Heart left ventricle (tissue), 13 donors: ENCODE measurements around the gene SFRP5.

Experiments
- POLR2A ChIP-seq, 2 donors: fragments of 450-650 bp; IDR thresholded peaks; one replicate each; pipeline ENCODE4 v1.6.1; 2017; ENCODE audit warnings: antibody characterized with exemption in 2 of 2, mild to moderate bottlenecking in 2 of 2, moderate library complexity in 2 of 2
- TF ChIP-seq, protein P1 (sequence below), 12 donors: fragments of 200-600 bp; sonication (generic) in 4 of 12; IDR thresholded peaks; one replicate each; pipeline versions ENCODE4 v1.5.0 to v1.8.0; 2018 to 2022; ENCODE audit warnings: antibody characterized with exemption in 12 of 12, mild to moderate bottlenecking in 5 of 12
- donor health status: ischemic (EF 13 %, LVEDD 7.1; RV severe dilation, severe dysfunction).
- donor health status: DM: no; HTN: yes; CAD: no.
- donor health status: DM: no; HTN: no; CAD: no.
- donor health status: ischemic (EF 25% LVEDD 6.9; RV normal size, moderate dysfunction).
- donor health status: ischemic (EF 25% LVEDD 5.7; RV mildly dilated, moderate dysfunction).
- donor health status: ischemic (EF 35%, LVEDD 5.7; RV mildly dilated, moderate dysfunction).
- donor health status: nonischemic (EF 11% LVEDD 7.7; RV severe dilation, severe dysfunction).
- donor health status: DM: yes; HTN: yes; CAD: no.
- donor health status: PGD.
- donor health status: ischemic (EF 29% LVEDD 5.4; RV normal size, mild dysfunction).
- donor health status: nonischemic (EF 23%, LVEDD 6.1; RV moderate dilation, normal function).

DNA sequence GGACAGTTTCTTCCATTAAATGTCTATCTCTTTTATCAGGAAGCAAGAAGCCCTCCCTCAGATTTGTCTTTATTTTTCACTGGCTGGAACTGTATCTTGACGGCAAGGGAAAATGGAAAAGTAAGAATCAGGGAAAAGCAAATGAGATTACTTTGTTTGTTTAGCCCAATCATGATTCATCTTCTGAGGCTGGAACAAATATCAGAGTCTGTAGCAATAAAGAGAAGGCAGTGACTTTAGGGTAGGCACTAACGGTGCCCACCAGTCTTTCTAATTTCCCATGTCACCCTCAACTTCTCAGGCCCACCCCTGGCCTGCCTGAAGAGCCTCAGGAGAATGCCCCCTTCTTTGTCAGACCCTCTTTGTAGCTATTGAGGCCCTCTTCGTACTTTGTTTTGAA is 41.5 kb upstream of the SFRP5 start:
- TF ChIP-seq, protein P1, sequence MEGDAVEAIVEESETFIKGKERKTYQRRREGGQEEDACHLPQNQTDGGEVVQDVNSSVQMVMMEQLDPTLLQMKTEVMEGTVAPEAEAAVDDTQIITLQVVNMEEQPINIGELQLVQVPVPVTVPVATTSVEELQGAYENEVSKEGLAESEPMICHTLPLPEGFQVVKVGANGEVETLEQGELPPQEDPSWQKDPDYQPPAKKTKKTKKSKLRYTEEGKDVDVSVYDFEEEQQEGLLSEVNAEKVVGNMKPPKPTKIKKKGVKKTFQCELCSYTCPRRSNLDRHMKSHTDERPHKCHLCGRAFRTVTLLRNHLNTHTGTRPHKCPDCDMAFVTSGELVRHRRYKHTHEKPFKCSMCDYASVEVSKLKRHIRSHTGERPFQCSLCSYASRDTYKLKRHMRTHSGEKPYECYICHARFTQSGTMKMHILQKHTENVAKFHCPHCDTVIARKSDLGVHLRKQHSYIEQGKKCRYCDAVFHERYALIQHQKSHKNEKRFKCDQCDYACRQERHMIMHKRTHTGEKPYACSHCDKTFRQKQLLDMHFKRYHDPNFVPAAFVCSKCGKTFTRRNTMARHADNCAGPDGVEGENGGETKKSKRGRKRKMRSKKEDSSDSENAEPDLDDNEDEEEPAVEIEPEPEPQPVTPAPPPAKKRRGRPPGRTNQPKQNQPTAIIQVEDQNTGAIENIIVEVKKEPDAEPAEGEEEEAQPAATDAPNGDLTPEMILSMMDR (IDR thresholded peaks at IDR 0.05): no peak
- no peak for TF ChIP-seq POLR2A (IDR thresholded peaks at IDR 0.05)
